ENCODE results near the gene CLCN7.

GRCh38 chr16:1481906-1482835 is 7.3 kb upstream of the CLCN7 start:
- TF ChIP-seq CTCF (IDR thresholded peaks at IDR 0.05) (no peak), POLR2A (IDR thresholded peaks at IDR 0.05) (no peak), EP300 (IDR thresholded peaks at IDR 0.05) (no peak), POLR2AphosphoS5 (IDR thresholded peaks at IDR 0.05) (no peak)

Measured in stomach (tissue), 4 donors.